GM20000 (cell line): ENCODE data around the gene TP73.

Experiments
- DNase-seq: peaks from one replicate; pipeline ENCODE4 v3.0.0; 2012; ENCODE audit warnings: low spot score
- TF ChIP-seq, protein P1 (sequence below): IDR thresholded peaks from 2 replicates; pipeline ENCODE4 v1.5.1; 2012; ENCODE audit warnings: mild to moderate bottlenecking, control low read depth; ENCODE audit errors: extremely low read depth, missing control alignments

The TP73 gene

DNA sequence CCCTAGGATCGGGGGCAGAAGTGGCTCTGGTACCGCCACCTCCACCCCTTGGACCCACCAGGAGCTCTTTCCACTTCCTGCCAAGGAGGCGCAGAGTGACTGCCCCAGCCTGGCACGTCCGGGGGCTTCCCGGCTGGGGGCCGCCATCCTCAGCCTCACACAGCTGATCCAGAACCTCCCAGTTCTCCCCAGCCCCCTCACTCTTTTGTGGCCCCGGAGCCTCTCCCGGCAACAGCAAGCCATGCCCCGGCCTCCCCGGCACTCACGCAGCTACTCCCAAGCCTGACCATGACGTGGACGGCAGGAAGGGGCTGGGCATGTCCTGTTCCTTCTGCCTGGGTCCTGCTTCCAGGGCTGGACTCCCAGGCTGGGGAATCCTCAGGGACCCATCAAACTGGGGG lies 17.1 kb downstream of the TP73 start:
- TF ChIP-seq, protein P1, sequence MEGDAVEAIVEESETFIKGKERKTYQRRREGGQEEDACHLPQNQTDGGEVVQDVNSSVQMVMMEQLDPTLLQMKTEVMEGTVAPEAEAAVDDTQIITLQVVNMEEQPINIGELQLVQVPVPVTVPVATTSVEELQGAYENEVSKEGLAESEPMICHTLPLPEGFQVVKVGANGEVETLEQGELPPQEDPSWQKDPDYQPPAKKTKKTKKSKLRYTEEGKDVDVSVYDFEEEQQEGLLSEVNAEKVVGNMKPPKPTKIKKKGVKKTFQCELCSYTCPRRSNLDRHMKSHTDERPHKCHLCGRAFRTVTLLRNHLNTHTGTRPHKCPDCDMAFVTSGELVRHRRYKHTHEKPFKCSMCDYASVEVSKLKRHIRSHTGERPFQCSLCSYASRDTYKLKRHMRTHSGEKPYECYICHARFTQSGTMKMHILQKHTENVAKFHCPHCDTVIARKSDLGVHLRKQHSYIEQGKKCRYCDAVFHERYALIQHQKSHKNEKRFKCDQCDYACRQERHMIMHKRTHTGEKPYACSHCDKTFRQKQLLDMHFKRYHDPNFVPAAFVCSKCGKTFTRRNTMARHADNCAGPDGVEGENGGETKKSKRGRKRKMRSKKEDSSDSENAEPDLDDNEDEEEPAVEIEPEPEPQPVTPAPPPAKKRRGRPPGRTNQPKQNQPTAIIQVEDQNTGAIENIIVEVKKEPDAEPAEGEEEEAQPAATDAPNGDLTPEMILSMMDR, result no peak
- DNase-seq, result no peak

DNA sequence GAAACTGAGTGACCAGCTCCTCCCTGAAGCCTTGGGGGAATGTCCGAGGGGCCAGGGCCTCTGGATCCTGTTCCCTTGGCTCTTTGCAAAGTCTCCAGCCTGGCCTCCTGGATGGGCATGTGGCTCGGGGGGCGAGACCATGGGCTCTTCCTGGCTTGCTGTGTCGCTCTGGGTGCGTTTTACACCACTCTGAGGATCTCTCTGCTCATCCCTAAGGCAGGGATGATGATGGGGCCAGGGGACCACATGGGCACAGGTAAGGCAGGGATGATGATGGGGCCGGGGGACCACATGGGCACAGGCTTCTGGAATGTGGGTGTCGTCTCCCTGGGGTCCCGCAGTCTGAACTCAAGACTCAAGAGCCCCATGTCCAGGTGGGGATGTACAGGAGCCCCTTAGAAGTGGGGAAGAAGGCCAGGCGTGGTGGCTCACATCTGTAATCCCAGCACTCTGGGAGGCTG lies 17.7 kb downstream of the TP73 start:
- no peak for DNase-seq
- TF ChIP-seq, protein P1, result no peak

DNA sequence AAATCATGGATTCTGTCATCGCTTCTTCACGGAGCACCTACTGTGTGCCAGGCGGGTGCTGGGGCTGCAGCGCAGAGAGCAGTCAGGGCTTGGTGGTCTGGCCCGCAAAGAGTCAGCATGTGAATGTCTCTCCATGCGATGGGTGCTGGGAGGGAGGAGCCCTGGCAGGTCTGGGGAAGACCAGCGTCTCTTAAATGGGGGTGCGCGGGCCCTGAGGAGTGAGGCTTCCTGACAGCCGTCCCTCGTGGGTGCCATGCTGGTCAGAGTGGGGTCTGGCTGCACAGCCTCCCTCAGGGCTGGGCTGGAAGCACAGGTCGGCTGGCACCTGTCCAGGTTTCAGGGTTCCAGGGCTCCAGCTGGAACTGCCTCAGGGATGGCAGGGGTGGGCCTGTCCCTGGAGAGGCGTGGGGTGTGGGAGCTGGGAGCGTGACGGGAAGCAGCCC lies 18.5 kb downstream of the TP73 start:
- TF ChIP-seq, protein P1, result no peak
- DNase-seq, result no peak

DNA sequence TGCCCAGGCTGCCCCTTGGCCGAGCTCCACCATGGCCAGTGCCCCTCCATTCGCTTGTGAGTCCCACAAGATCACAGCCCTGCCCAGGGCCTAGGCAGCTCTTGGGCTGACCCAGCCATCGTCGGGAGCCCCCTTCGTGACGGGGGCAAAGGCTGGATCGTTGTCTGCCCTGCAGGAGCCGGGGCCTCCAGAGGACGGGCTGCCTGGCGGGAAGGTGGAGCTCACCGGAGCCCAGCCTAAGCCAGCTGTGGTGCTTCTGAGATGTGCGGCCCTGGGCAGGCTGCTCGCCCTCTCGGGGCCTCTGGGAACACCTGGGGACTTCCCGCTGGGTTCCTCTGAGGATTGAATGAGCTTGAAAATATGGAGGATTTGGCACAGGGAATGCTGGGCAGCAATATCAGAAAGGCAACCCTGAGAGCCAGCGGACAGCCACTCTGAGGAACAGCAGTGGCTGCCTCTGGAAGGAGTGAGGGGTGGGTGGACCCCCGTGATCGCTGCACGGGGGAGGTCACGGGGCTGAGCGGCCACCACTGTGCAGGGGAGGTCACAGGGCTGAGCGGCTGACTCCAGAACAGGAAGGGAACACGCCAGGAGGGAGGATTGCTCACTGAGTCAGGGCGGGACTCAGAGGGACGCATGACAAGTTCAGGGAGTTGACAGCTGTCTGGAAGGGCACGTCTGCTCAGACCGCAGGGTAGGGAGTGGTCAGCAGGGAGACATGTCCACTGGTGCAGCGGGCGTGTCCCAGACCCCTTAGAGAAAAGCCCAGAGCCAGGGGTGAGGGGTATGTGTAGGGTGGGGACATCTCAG lies 19.3 kb downstream of the TP73 start:
- DNase-seq, result no peak
- TF ChIP-seq, protein P1, result no peak

DNA sequence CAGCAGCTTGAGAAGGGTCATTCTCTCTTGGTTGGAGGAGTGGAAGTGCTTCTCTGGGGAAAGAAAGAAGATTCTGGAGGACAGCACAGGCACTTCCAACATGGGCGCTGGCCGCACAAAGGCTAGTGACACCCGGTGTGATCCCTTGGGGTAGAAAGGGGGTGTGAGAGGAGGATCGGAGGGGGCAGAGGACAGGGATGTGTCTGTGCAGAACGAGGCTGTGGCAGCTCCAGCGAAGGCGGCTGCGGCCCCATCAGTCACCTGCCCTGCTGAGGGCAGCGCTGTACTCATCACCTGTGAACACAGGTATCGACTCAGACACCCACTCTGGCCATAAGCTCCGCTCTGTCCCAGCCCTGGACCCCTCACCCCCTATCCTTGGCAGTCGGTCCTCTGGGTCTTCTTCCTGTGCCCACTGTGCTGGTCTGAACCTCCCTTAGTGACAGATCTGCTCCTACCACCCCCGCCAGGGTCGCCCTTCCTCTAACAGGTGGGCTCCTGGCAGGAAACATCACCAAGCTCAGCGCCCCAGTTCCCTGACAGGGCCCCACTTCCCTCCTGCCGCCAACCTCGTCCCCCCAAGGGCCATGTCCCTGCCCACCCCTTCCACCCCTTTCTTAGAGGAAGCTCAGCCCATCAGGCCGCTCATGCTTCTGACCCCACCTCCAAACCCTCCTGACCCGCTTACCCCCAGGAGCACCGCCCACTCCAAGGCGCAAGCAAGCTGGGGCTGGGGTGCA lies 20.1 kb downstream of the TP73 start:
- no peak for DNase-seq
- TF ChIP-seq, protein P1, result no peak

DNA sequence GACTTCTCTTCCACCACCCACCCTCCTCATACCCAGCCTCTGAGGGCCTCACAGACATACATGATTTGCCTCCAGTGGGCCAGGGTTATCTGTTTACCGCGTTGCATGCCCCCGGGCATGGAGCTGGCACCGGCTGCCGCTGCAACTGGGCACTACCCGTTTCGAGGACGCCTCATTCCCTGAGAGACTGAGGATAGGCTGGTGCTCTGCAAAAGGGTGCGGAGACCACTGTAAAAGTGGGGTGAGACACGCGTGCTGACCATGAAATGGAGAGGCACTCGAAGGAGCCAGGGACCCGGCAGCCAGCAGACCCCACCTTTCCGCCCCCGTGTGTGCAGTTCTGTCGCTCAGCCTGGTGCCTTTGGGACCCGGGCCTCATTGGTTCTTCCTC lies 20.6 kb downstream of the TP73 start:
- no peak for DNase-seq
- TF ChIP-seq, protein P1, result no peak

DNA sequence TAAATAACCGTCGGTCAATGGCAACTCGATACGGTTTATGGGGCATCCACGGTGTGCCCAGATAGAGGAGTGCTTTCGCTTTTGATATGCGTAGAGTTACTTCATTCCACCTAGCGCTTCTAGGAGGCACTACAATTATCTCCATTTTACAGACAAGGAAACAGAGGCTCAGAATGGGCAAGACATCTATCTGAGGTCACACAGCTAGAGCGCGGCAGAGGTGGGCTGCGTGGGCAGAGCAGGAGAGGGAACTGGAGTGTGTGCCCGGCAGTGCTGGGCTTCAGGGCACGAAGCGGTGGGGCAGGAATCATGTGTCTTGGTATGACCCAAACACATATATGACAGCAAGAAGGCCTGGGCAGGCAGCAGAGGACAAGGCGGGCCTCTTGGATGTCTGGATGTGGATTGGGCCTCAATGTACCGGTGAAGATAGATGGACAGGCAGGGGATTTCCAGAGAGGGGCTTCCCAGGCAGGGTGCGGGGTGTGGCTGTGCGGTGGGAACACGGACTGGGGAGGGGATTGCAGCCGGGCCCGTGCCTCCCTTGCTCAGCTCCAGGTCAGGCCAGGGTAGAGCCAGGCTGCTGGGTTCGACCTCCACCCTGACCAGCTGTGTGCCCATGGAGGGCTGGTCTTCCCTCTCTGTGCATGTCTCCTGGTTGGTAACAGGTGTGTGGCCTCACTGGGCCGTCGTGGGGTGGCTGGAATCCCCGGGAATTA lies 21.2 kb downstream of the TP73 start:
- no peak for DNase-seq
- TF ChIP-seq, protein P1, result peak; percentile 17
